GM21786 (cell line): ENCODE results near the gene DEPDC5.
A peak's percentile ranks its signal among the peaks of the same experiment; 100 is the strongest.
"Not testable (repeated sequence)": the region's sequence is repeated elsewhere in the genome, so short reads cannot be mapped to it uniquely, and the experiment has no call there.

ENCODE experiments used
- ATAC-seq: cut with Tn5 transposase; IDR thresholded peaks from one replicate; pipeline ENCODE4 v1.9.1; 2021; ENCODE audit not compliant: unreplicated experiment

Gene DEPDC5

DNA sequence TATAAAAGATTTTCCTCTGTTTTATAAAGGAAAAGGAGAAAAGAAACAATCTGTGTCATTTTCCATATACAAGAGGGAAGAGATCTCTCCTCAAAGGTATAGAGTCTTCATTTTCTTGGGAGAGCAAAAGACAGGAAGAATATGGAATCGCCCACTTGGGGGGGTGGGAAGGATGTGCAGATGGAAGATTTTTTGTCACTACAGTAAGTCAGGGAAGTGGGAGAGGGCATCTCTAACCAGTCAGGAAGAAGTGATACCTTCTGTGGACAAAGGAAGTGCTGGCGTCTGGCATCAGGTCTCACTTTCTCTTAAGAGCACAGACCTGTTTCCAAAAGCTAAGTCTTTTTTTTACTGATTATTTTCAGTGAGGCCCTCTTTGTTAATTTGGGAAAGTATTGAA is 5.3 kb upstream of the DEPDC5 start:
- no peak for ATAC-seq

DNA sequence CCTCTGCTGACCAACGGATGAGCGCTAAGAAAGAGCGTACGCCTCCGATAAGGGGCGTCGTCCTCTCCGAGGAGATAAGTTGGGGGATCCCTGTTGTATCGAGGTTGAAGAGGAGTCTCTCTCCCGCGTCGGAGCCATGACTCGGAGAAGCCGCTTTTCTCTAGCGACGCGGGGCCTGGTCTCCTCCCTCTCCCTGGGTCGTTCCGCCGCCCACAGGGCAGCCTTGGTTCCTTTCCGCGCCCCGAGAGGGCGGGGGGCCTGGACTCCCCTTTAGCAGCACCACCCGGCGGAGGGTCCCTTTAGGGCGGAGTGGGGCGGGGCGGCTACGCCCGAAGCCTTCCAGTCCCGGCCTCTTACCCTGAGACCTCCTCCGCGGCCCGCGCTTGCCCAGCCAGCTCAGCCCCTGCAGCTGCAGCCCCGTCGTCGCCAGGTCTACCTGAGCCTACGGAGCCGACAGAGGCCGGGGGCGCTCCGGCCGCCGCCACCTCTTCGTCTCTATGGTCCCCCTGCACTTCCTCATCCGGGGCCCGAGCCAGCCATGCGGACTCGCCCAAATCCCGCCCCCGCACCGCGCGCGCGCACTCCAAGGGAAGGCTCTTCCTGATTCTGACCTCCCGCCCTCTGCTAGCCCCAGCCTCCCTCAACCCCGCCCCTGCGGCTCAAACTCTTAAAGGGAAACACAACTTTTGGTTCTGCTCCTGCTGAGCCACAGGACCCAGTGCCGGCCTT is 4.0 kb upstream of the DEPDC5 start, which contains the start of gene PRR14L:
PRR14L (minus strand) TSS at position 497 of the 729 bp plus-strand sequence. CDS start 11,272 bp downstream, outside the sequence.
- peak; percentile 57 for ATAC-seq

DNA sequence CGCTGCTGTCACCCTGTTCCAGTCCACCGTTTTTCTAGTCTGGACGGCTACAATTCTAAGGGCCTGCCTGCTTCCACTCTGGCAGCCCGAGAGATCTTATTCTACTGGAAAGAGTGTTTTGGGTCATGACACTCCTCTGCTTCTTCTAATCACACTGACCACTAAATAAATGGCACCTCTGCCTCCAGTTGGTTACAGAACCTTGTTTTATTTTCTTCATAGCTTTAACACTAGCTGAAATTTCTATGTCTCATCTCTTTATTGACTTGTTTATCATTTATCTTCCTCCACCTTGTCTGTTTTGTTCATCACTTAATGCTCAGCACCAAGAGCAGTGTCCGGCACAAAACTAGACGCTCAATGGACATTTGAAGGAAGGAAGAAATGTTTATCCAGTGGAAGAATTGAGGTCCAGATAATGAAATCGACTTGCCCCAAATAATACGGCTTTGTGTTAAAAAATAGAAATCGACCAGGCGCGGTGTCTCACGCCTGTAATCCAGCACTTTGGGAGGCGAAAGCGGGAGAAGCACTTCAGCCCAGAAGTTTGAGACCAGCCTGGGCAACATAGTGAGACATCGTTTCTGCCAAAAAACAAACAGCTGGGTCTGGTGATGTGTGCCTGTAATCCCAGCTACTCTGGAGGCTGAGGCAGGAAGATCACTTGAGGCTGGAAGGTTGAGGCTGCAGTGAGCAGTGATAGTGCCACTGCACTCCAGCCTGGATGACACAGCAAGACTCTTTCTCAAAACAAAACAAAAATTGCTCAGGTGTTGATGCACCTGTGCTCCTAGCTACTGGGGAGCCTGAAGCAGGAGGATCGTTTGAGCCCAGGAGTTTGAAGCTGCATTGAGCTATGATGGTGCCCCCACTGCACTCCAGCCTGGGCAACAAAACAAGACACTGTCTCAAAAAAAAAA is 3.2 kb upstream of the DEPDC5 start:
- ATAC-seq, result no peak

DNA sequence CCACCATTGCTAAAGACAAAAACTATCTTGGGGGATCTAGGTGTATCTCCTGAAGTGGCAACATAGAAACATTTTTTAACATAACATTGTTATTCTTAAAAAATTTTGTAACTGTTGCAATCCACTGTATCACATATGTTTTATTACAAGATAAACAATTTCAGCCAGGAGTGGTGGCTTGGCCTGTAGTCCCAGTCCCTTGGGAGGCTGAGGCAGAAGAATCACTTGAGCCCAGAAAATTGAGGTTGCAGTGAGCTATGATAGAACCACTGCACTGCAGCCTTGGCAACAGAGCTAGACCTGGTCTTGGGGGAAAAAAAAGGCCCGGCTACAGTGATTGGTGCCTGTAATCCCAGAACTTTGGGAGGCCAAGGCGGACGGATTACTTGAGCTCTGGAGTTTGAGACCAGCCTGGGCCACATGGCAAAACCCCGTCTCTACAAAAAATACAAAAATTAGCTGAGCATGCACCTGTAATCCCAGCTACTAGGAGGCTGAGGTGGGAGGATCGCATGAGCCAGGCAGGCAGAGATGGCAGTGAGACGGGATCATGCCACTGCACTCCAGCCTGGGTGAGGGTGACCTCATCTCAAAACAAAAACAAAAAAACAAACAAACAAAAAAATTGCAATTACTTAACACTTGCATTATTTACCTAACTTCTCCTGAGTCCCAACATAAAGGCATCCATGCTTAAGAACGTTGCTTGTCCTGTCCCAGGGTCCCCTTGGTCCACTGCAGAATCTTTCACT is 1.5 kb upstream of the DEPDC5 start:
- ATAC-seq, result no peak

DNA sequence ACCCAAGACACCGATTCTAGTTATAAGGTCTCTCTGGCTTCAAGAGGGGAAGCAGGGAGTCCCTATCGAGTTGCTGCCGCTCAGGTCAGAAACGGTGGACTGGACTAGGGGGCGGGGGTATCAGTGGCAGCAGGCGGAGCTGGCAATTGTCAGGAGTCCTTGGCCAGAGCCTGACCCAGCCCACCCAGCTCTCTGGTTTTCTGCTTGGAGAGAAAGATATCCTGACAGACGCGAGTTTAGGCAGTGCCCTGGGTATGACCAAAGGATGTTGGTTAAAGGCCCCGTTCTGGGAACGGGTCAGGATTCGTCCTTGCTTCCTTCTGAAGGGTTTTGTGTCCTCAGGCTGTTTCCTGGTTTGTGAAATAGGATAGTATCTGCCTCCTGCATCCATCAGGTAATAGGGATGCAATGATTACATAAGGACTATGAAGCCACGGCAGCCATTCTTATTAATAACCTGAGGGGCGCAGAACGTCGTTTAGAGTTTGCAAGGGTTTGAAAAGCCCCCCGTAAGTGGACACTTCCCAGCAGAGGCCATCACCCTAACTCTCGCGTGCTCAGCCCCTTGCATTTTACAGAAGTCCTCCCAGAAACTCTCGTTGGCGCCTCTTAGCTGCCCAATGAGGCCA is 700 bp upstream of the DEPDC5 start:
- no peak for ATAC-seq

DNA sequence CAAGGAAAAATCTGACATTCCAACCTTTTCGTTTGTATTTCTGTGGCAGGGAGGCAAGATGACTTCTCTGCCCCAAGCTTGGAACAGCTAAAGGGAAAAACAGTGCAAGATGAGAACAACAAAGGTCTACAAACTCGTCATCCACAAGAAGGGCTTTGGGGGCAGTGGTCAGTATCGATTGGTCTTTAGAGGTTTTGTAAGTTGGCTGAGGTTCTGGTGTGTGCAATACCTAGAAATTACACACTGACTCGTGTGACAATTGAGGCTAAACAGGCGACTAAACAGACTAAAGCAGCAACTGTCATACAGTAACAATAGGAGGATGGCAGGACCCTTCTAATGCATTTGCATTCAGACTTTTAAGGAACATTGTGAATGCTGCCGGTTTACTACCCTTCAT is 994 bp downstream of the DEPDC5 start:
- ATAC-seq, result no peak

DNA sequence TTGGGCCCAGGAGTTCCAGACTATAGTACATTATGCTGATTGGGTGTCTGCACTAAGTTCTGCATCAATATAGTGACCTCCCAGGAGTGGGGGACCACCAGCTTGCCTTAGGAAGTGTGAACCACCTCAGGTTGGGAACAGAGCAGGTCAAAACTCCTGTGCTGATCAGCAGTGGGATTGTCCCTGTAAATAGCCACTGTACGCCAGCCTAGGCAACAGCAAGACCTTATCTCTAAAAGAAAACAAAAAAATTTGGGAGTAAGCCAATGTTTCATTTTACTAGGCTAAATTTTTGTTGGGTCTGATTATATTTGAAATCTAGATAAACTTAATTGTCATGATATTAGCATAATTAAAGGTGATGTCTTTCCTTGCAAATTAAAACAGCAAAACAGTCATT is 3.4 kb downstream of the DEPDC5 start:
- ATAC-seq, result no peak

DNA sequence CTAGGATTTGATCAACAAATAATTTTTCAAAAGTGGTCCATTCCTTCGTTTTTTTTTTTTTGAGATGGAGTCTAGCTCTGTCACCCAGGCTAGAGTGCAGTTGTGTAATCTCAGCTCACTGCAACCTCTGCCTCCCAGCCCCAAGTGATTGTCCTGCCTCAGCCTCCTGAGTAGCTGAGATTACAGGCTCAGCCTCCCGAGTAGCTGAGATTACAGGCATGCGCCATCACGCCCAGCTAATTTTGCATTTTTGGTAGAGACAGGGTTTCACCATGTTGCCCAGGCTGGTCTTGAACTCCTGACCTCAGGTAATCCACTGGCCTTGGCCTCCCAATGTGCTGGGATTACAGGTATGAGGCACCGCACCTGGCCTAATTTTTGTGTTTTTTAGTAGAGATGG is 5.0 kb downstream of the DEPDC5 start:
- not testable (repeated sequence) for ATAC-seq

DNA sequence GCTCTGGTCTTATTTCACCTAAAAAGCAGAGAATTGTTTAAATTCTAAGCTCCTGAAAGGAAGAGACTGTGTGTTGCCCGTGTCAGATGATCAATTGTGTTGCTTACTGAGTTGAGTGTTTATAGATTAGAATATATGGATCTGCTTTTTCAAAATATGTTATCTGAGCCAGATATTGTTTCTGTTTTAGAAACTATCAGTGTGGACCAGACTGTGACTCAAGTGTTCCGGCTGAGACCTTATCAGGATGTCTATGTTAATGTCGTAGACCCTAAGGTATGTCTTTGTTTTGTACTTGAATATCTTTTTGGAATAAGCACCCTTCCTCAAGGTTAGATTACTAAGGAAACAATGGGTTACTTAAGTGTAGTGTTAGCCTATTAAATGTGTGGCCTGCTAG is 11.0 kb downstream of the DEPDC5 start:
- ATAC-seq, result no peak

DNA sequence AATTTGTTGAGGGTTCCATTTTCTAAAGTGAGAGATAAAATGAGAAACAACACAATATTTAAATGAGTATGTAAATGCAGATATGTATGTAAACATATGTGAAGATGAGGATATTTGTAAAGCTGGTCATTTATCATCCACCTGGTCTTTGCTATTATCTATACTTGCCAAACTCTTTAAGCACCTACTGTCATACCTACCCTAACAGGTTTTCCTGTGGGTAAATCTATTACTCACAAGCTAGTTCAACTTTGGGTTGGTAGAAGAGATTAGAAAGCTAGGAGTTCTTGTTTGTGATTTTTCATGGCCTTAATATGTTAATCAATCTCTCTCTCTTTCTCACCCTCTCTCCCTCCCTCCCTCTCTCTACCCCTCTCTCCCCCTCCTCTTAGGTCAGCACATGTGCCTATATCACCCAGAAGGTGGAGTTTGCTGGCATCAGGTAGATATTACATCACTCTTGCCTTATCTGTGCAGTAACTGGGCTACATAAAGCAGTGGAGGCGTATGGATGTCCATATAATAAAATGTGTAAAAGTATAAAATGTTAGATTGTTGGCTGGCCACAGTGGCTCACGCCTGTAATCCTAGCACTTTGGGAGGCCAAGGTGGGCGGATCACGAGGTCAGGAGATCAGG is 14.7 kb downstream of the DEPDC5 start:
- no peak for ATAC-seq

DNA sequence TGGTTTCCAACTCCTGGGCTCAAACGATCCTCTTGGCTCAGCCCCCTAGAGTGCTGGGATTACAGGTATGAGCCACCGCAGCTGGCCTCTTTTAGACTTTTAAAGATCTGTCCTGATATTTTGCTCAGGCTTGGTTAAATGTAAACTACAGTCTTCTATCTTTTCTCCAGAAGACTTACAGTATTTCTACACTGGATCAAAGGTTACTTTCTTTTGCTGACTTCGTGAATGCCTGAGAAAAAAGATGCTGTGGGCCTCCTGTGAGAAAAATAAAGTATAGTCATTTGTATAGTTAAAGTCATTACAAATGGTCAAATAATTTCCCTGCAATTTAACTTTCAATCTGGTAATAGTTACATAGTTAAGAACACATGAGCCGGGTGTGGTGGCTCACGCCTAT is 19.6 kb downstream of the DEPDC5 start:
- no peak for ATAC-seq

DNA sequence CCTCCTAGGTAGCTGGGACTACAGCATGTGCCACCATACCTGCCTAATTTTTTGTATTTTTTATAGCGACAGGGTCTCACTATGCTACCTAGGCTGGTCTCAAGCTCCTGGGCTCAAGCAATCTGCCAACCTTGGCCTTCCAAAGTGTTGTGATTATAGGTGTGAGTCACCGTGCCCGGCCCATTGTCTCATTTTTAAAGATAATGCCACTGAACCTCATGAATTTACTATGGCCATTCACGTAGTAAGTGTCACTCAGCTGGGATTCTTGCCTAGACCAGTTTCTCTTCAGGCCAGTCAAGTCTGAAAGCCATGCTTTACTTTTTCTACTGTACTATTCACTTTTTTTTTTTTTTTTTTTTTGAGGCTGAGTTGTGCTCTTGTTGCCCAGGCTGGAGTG is 22.4 kb downstream of the DEPDC5 start:
- ATAC-seq, result no peak

DNA sequence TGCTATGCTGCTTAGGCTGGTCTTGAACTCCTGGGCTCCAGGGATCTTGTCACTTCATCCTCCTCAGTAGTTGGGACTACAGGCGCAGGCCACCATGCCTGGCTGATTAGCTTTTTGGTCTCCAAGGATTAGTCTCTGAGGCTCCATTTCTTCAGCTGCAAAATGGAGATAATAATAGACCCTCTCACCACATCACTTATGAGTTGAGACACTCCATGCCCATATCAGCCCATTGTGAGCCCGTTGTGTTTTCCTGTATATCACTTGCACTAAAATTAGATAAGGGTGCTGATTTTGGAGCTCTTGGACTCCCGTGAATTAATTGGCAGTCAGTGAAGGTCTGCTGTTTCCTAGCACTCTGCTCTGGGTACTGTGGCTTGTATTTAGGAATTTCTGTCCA is 36.0 kb downstream of the DEPDC5 start:
- no peak for ATAC-seq

DNA sequence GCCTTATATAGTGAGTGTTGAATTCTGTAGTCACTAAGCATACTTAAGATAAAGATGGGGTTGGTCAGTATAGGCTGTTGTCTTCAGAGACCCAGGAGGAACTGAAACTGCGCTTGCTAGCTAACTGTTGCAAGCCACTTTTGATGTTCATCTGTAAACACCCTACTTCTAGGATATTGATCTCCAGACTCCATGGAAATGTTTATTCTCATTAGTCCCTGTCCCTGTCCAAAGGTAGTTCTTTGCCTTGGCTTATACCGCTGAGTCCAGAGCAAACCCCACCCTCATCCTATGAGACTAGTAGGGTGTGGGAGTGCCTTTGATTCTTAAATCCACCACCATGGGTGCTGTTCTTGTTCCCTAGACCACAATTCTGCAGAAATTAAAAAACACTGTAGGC is 36.4 kb downstream of the DEPDC5 start:
- no peak for ATAC-seq

DNA sequence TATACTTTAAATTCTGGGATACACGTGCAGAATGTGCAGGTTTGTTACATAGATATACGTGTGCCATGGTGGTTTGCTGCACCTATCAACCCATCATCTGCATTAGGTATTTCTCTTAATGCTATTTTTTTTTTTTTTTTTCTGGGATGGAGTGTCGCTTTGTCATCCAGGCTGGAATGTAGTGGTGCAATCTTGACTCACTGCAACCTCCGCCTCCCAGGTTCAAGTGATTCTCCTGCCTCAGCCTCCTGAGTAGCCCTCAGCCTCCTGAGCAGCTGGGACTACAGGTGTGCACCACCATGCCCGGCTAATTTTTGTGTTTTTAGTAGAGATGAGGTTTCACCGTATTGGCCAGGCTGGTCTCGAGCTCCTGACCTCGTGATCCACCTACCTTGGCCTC is 45.5 kb downstream of the DEPDC5 start:
- ATAC-seq, result not testable (repeated sequence)

DNA sequence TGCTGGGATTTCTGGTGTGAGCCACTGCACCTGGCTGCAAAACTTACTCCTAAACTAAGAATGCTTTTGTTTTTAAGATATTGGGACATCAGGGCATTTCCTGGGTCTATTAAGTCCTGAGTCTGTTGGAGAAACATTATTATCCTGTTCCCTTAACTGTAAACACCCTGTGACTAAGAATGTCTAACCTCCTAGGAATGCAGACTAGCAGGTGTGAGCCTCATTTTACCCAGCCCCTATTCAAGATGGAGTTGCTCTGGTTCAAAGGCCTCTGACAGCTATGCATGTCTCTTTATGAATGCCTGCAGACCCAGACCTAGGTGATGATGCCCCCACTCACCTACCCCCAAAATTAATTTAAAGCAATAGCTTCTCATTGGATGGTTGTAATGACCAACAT is 46.2 kb downstream of the DEPDC5 start:
- ATAC-seq, result no peak

DNA sequence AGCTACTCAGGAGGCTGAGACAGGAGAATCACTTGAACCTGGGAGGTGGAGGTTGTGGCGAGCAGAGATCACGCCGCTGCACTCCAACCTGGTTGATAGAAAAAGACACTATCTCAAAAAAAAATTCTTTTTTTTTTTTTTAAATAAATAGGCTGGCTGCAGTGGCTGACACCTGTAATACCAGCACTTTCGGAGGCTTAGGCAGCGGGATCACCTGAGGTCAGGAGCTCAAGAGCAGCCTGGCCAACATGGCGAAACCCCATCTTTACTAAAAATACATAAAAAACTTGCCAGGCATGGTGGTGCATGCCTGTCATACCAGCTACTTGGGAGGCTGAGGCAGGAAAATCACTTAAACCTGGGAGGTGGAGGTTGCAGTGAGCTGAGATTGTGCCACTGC is 47.0 kb downstream of the DEPDC5 start:
- ATAC-seq, result not testable (repeated sequence)

DNA sequence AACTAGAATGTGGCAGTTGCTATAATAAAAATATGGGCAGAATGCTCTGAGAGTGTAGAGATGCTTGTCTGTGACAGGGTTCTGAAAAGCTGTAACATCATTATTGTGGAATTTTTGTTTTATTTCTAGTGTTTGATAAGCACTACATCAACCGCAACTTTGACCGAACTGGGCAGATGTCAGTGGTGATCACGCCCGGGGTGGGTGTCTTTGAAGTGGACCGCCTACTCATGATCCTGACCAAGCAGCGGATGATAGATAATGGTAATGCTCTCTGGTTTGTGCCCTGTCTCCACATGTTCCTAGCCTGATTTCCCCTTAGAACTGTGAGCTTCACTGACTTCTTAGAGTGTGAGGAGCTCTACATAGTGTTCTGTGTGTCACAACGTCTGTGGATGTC is 48.8 kb downstream of the DEPDC5 start:
- no peak for ATAC-seq

DNA sequence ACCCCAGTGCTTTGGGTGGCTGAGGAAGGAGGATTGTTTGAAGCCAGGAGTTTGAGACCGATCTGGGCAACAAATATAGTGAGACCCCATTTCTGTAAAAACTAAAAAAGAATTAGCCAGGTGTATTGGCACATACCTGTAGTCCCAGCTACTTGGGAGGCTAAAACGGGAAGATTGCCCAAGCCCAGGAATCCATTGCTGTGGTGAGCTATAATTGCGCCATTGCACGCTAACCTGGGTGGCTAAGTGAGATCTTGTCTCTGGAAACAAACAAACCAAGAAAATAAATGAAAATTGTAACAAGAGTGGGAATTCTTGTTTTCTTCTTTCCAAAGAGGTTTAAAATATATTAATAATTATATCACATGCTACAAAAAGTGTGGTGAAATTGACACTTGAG is 52.9 kb downstream of the DEPDC5 start:
- no peak for ATAC-seq

DNA sequence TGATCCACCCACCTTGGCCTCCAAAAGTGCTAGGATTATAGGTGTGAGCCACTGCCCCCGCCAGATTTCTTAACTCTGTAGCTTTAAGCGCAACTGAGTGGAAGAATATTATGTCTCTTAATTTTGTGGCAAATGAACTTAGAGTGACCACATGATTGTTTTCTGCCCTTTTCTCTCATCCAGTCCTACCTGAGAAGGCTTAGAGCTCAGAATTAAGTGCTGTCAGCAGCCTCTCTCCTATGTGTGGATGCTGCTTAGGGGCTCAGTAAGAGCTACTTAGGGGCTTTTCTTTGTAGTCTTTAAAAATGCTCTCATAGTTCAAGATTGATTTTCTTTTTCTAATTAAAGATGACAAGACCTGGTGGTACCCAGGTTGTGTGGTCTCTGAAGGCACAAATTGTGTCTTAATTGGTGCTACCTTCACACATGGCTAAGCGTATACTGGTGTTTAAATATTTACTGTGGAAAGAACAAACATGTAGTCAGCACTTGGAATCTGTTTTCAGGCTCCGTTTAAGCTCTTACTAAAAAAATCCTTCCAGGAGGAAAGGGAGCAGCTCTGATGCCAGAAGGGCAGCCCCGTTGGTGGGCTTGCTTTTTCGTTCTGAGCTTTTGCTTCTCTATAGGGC is 59.3 kb downstream of the DEPDC5 start:
- no peak for ATAC-seq
